DMS153 treated with DMSO at 0.1 percent for 48 hours (cell line): Measurements from ENCODE around the gene RALY.
A peak's percentile ranks its signal among the peaks of the same experiment; 100 is the strongest.
"Not testable (repeated sequence)": the region's sequence is repeated elsewhere in the genome, so short reads cannot be mapped to it uniquely, and the experiment has no call there.

Experiments used
- DNase-seq: peaks from one replicate; lab custom pipeline; 2025; ENCODE audit not compliant: unreplicated experiment; lab: John Stamatoyannopoulos, UW

Gene RALY

GRCh38 chr20:34015401-34016335, 22.0 kb downstream of the RALY start:
- DNase-seq: no peak

DNA sequence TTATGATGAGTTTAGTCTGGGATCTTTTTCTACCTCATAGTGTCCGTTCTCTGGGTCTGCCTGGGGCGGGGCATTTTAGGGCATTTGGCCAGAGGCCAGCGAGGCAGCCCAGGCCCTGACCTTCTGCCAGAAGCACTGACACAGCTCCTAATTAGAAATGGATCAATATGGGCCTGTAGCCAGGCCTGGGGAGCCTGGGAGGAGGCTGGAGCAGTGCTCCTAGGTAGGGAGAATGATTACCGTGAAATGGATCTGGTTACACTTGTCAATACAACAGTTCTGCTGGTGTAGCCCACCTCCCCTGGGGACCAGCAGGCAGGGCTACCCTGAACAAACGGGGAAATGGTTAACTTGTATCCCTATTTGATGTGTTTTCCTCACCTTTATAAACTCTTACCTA, 23.0 kb downstream of the RALY start:
- DNase-seq: no peak

DNA sequence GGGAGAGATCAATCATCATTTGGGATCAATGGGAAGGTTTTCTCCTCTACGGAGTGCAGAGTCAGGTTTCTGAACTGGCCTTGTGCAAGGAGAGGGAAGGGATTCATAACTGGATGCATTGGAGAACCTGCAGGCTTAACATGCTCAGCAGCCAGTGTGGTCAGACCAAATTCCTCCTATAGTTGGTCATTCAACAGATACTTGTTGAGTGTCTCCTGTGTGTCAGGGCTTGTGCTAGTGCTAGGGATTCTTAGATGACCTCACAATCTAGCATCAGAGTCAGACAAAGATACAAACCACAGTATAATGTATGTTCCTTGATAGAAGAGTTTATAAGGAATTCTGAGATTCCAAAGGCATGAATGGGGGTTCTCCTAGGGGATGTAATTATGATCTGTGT, 23.9 kb downstream of the RALY start:
- no peak for DNase-seq

DNA sequence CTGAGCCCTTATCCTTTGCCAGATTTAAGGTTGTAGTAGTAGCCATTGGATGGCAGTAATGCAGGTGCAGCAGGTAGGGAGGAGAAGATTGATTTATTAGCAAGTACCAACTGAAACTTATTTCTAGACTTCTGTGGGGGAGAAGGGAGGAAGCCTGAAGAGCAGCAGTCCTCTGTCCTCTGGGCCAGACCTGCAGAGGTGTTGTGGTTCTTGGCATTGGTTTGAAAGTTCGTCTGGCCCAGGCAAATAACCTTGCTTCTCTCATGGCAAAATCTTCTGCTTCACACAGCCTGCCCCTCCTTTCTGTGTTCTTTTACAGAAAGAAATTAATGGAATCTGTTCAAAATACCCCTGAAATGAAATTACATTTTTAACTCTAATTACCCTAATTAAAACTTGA, 24.5 kb downstream of the RALY start:
- no peak for DNase-seq

GRCh38 chr20:34022151-34022838, 28.6 kb downstream of the RALY start:
- no peak for DNase-seq

- no peak for DNase-seq
Observed at GRCh38 chr20:34022839-34023234, 29.1 kb downstream of the RALY start.

DNA sequence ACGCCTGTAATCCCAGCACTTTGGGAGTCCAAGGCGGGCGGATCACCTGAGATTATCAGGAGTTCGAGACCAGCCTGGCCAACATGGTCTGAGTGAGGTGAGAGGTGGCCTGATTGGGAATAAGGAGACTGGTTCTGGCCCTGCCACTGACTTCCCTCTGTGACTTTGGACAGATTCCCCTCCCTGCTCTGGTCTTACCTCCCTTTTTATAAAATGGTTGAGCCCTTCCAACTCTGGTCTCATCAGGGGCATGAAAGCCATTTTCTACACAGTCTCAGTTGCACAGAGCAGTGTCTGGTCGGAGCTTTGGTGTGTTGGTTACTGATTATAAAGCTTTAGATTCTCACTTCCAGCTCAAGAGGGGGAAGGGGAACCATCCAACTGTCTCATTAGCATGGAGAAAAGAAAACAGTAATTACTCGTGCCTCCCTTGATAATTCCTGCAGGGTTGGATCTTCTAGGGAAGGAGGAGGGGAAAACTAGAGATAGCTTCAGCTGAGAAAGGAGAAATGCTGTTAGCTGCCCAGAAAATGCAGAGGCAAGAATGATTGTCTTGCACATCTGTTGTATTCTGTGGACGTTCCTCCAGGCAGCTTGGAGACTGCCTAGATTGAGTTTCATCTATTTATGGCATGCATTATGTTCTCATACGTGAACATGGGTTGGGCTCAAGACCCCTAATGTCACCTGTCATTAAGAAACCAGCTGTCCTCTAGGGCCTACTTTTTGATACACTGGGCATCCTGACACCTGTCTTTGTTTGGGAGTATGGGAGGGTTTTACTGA, 30.4 kb downstream of the RALY start:
- DNase-seq: no peak

DNA sequence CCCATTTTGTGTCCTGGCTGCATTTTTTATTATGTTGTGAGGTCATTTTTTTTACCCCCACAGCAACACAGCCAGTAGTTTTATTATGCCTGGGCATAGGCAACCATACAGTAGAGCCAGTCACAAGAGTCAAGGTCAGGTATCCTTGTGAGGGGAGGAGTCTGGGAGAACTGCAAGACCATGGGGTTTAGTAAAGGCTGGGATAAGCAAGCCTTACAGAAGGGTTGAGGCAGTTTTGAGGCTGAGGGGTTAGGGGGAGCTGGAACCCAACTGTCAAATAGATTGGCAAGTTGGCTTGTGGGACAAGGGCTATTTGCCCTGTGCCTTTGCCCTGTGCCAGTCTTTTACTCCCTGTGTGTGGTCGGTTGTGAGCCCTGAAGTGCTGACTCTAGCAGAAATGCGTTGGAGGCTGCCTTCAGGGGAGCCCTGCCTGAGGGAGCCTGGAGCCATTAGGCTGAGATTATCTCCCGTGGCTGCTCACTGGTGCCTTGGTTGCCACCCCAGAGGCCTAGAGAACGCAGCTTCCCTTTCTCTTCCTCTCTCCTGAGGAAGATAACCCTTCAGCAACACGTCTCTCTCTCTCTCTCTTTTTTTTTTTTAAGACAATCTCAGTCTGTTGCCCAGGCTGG, 31.1 kb downstream of the RALY start:
- no peak for DNase-seq

DNA sequence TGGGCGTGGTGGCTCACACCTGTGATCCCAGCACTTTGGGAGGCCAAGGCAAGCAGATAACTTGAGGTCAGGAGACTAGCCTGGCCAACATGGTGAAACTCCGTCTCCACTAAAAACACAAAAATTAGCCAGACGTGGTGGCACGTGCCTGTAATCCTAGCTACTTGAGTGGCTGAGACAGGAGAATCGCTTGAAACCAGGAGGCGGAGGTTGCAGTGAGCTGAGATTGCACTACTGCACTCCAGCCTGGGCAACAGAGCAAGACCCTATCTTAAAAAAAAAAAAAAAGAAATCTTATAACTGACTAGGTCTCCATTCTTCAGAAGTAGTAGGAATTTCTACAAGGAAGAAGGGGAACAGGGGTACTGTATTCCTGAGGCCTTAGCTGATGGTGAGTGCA, 34.3 kb downstream of the RALY start:
- DNase-seq: not testable (repeated sequence)

- no peak for DNase-seq
Observed at GRCh38 chr20:34029415-34029814, 35.7 kb downstream of the RALY start.

GRCh38 chr20:34030456-34030855, 36.7 kb downstream of the RALY start:
- no peak for DNase-seq

DNA sequence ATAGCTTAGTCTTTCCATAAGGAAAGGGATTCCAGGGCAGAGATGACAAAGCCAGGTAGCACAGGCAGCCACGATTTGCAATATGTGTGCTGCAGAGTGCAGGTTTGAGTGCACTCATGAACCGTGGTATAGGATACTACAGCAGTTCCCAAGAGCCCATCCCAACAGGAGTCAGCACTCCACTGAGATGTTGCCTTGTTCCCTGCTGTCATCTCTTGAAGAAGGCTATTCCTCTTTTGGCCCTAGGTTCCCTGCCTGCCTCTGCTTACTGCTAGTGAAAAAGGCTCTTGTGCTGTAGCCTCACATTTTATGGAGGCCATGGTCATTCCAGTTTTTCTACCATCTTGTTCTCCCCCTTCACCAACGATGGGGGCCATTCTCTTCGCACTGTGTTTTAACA, 40.2 kb downstream of the RALY start:
- no peak for DNase-seq

- DNase-seq: no peak
Observed at GRCh38 chr20:34037121-34037520, 43.4 kb downstream of the RALY start.

DNA sequence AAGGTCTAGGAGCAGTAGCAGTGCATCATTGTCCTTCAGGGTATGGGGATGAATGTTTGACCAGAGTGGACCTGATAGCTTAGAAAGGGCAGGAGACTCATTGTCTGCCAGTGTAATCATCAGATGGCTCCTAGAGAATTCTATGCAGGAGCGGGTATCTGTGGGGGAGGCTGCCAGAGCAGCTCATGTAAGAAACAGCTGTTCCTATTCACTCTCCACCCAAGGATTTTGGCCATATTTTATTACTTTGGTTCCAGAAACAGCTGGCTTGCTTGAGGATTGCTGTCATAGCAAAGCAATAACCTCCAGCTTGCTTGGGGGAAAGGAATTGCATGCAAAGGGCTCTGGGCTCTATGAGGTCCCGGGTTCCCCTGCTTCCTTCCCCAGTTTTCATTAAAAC, 44.1 kb downstream of the RALY start:
- no peak for DNase-seq

DNA sequence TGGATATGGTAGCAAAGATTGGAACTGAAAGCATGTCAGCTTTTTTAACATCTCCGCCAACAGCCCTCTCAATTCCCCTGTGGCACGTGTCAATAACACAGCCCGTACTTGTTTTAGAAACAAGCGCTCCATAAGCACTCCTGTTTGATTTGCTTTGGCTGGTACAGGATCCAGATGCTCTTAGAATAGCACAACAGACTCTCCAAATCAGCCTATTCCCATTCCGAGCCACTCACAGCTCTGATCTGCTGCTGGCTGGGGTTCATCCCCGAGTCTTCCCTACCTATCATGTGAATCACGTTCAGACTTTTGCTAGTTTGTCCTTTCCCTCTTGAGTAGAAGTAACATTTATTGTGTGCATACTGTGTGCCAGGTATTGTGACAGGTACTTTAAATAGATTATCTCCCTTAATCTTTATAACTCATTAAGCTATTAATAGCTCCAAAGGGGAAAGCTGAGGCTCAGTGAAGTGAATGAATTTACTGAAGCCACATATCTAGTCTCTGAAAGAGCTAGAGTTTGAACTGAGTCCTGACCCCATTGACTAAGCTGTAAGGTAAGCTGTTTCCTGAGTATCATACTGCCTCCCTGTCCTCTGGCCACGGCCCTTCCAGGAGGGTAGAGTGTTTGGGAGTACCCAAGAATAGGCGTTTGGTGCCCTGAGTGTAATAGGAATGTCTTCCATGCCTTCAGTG, 46.7 kb downstream of the RALY start:
- peak; percentile 53 for DNase-seq

DNA sequence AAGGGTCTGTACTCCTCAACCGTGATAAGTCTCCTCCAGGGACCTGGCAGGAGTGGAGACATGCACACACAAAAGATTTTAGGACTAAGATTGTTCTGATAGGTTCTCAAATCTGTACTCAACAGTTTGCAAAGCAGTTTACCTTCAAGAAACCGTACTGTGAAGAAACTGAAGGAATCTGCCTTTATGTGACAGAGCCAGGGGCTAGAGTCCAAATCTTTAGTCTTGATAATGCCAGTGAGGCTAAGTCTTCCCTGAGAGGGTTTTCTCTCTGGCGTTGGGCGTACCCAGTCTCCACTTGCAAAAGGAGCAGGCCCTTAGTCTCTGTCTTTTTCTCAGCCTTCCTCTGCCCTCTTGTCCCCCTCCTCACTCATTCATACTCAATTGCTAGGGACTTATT, 47.5 kb downstream of the RALY start:
- no peak for DNase-seq

GRCh38 chr20:34042262-34042661, 48.6 kb downstream of the RALY start:
- peak; percentile 78 for DNase-seq

DNA sequence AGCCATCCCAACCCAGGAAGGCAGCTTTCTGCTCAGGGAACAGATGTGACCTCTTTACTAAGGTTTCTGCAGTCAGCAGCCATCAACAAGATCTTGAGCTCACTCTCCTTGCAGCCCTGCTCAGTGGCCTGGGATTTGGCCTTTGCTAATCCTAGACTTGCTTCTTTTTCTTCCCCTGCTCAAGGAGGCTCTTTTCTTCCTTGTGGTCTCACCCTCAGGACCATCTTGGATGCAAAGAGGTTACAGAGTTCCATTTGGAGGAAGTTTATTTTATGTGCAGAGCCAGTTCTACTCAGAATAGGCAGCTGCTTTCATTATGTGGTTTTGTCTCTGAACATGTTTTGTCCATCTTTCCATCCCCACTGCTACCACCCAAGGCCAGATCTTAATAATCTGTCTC, 49.3 kb downstream of the RALY start:
- no peak for DNase-seq

GRCh38 chr20:34045294-34045693, 51.6 kb downstream of the RALY start:
- DNase-seq: peak; percentile 1

GRCh38 chr20:34045930-34046725, 52.4 kb downstream of the RALY start:
- DNase-seq: no peak
